ENCODE data around the gene NT5E. TPM values are rescaled to one million over a fixed set of nuclear protein-coding genes. Genes with fewer than 3 reads are reported as not detected.
"Not testable (repeated sequence)": the region's sequence is repeated elsewhere in the genome, so short reads cannot be mapped to it uniquely, and the experiment has no call there.

The NT5E gene
- total RNA-seq, 2 donors from 2014 or later: 18.6 to 28.0 TPM

DNA sequence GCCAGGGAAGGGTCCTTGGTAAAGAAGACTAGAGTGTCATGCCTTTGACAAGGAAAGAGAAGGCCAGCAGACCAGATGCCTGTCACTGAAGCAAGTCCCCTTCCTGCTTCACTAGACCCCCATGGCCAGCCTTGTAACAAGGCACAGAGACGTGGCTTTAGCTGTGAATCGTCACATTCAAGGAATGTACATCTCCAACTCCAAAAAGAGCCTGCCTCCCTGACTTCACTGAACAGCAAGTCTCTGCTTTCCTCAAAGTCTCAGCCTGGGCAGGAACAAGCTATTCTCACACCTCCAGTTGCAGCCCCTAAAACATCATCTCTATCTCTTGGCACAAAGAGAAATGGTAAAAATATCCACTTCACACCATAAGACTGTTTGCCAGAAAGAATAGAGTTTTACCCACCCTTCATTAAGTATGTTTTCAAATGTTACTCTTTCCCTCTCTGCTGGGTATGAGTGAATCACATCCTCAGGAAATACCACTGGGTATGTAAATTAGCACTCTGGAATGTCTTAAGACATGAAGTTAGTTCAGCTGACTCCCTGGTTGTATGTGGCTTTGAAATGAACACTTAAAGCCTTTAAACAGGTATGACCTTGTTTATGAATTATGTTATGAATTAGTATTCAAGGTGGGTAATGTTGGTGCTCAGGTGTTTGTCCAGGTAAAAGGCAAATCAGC, 46.4 kb upstream of the NT5E start:
- peak overlapping the region; percentile 78 for H3K27ac ChIP-seq
- no peak overlapping the region for H3K4me3 ChIP-seq
- TF ChIP-seq, protein P1, sequence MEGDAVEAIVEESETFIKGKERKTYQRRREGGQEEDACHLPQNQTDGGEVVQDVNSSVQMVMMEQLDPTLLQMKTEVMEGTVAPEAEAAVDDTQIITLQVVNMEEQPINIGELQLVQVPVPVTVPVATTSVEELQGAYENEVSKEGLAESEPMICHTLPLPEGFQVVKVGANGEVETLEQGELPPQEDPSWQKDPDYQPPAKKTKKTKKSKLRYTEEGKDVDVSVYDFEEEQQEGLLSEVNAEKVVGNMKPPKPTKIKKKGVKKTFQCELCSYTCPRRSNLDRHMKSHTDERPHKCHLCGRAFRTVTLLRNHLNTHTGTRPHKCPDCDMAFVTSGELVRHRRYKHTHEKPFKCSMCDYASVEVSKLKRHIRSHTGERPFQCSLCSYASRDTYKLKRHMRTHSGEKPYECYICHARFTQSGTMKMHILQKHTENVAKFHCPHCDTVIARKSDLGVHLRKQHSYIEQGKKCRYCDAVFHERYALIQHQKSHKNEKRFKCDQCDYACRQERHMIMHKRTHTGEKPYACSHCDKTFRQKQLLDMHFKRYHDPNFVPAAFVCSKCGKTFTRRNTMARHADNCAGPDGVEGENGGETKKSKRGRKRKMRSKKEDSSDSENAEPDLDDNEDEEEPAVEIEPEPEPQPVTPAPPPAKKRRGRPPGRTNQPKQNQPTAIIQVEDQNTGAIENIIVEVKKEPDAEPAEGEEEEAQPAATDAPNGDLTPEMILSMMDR (IDR thresholded peaks at IDR 0.05): no peak
- no peak overlapping the region for H3K9ac ChIP-seq (ENCODE audit: low read depth in 2 of 2, low read length in 2 of 2)
- no peaks in the 10 kb centered on the region for H3K27me3 ChIP-seq
- DNase-seq: no peak
- no peaks in the 10 kb centered on the region for H3K36me3 ChIP-seq
- H3K4me1 ChIP-seq: peaks cover 10% of the 10 kb centered on the region
- no peaks in the 10 kb centered on the region for H3K9me3 ChIP-seq
- intact Hi-C loops (cut with DNase I): no loop called here

DNA sequence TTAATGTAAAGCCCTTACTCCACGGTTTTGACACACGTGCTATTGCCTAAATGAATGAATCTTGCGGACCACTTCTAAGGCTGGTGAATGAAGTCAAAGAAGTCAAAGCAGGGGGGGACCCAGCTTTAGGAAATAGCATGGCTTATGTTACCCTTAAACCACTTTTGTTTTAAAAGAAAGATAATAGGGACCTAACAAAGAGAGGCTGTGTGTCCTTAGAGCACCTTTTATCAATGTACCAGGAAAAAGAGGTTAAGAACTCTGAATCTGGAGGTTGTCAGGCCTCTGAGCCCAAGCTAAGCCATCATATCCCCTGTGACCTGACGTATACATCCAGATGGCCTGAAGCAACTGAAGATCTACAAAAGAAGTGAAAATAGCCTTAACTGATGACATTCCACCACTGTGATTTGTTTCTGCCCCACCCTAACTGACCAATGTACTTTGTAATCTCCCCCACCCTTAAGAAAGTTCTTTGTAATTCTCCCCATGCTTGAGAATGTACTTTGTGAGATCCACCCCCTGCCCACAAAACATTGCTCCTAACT, 45.8 kb upstream of the NT5E start:
- H3K9ac ChIP-seq (ENCODE audit: low read depth in 2 of 2, low read length in 2 of 2); intact Hi-C loops (cut with DNase I); H3K27me3 ChIP-seq; H3K9me3 ChIP-seq; H3K36me3 ChIP-seq; H3K4me3 ChIP-seq; DNase-seq: not testable (repeated sequence)
- peak overlapping the region; percentile 78 for H3K27ac ChIP-seq
- H3K4me1 ChIP-seq: peaks cover 10% of the 10 kb centered on the region

DNA sequence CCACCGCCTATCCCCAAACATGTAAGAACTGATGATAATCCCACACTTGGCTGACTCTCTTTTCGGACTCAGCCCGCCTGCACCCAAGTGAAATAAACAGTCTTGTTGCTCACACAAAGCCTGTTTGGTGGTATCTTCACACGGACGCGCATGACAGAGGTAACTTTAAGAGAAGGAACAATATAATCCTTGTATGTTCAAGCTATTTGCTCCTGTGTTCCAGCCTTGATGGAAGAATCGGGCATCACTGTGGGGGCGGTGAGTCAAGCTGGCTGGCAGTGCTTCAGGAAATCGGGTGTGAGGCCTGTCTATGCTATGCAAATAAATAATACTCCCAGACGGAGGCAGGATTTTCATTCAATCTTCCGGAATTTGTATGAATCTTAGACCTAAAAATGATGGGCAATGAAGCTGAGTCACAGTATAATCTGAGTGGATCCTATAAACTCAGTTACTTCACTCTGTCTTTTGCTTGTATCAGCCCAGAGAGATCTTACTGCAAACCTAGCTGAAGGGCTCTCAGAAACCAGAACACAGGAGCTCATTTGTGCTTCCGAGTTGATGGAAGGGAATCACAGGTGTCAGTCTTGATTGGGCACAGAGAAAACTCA, 45.2 kb upstream of the NT5E start:
- Histone ChIP-seq H3K27ac (peak overlapping the region; percentile 78), H3K9me3 (no peaks in the 10 kb centered on the region), H3K4me1 (peaks cover 10% of the 10 kb centered on the region), H3K9ac (ENCODE audit: low read depth in 2 of 2, low read length in 2 of 2) (peak overlapping the region in 1 of 2 donors; percentile 41), H3K36me3 (no peaks in the 10 kb centered on the region), H3K27me3 (no peaks in the 10 kb centered on the region), H3K4me3 (no peak overlapping the region)
- intact Hi-C loops (cut with DNase I): no loop called here
- peak; percentile 77 for DNase-seq
- TF ChIP-seq, protein P1 (IDR thresholded peaks at IDR 0.05): no peak

DNA sequence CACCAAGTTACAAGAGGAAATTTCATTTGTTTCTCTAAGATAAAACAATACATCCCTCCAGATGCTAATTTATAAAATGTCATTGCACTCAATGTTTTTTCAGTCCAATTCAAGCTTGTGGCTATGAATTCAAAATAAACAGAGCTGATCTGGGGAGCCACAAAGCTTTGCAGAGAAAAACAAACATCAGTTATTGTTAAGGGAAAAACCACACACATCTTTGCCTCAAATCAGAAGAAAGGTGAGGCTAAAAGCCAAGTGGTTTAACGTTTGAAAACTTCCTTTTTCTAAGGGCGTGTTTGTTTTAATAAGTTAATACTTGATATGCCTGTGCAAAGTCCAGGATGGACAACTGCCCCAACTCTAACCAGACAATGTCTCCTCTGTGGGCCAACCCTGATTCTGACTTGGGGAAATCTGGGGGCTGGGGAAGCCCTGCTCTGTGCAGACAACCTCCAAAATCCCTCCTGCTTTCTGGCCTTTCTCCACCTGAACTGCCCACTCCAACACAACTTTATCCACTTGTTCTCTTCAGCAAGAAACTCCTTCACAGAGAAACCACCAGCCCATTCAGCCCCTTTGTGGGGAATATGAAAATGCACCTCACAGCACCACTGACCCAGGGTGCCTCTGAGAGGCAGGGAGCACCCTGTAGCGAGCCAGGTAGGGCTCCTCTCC, 44.6 kb upstream of the NT5E start:
- H3K4me1 ChIP-seq: peaks cover 10% of the 10 kb centered on the region
- peak overlapping the region in 1 of 2 donors; percentile 41 for H3K9ac ChIP-seq (ENCODE audit: low read depth in 2 of 2, low read length in 2 of 2)
- intact Hi-C loops (cut with DNase I): no loop called here
- TF ChIP-seq, protein P1 (IDR thresholded peaks at IDR 0.05): no peak
- H3K4me3 ChIP-seq: no peak overlapping the region
- no peaks in the 10 kb centered on the region for H3K36me3 ChIP-seq
- no peaks in the 10 kb centered on the region for H3K27me3 ChIP-seq
- H3K9me3 ChIP-seq: no peaks in the 10 kb centered on the region
- peak overlapping the region; percentile 78 for H3K27ac ChIP-seq
- DNase-seq: peak; percentile 66

DNA sequence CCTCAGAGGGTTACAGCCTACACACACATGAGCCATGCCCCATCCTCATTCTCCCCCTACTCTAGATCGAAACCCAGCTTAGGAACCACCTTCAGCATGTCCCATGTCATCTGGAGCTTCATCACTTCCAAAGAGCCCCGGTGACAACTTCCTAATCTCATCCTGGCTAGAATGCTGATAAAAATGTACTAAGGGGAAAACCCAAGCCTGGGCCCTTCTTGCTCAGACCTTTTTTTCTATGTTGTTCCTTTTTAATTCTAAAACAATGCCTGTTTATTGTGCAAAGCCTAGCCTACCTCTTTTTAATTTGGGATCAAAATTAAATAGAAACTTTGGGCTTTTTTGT, 44.1 kb upstream of the NT5E start:
- Histone ChIP-seq H3K9ac (ENCODE audit: low read depth in 2 of 2, low read length in 2 of 2) (no peak overlapping the region), H3K4me3 (no peak overlapping the region), H3K27me3 (no peaks in the 10 kb centered on the region), H3K27ac (peak overlapping the region; percentile 78), H3K36me3 (no peaks in the 10 kb centered on the region), H3K9me3 (no peaks in the 10 kb centered on the region), H3K4me1 (peaks cover 10% of the 10 kb centered on the region)
- TF ChIP-seq, protein P1 (IDR thresholded peaks at IDR 0.05): no peak
- intact Hi-C loops (cut with DNase I): no loop called here
- DNase-seq: no peak
